HEK293 (cell line): ENCODE data around the gene CMTM4.
A peak's percentile ranks its signal among the peaks of the same experiment; 100 is the strongest.

ENCODE experiments used
- BCL11B ChIP-seq: fragments of 450-650 bp; formaldehyde crosslinking; IDR thresholded peaks from 2 replicates; pipeline ENCODE4 v1.5.1; 2016; ENCODE audit warnings: low read depth, missing biosample characterization, missing genetic modification characterization
- EGR2 ChIP-seq: fragments of 450-650 bp; formaldehyde crosslinking; IDR thresholded peaks from 2 replicates; pipeline ENCODE4 v1.5.1; 2016; ENCODE audit warnings: low read depth, missing biosample characterization, missing genetic modification characterization
- GLI4 ChIP-seq: fragments of 450-650 bp; formaldehyde crosslinking; IDR thresholded peaks from 2 replicates; pipeline ENCODE4 v1.5.1; 2016; ENCODE audit warnings: missing biosample characterization, missing genetic modification characterization
- IKZF3 ChIP-seq: fragments of 450-650 bp; IDR thresholded peaks from 2 replicates; pipeline ENCODE4 v1.5.0; 2018; ENCODE audit warnings: missing biosample characterization, mild to moderate bottlenecking, missing genetic modification characterization, moderate library complexity
- RBAK ChIP-seq: fragments of 450-650 bp; formaldehyde crosslinking; IDR thresholded peaks from 2 replicates; pipeline ENCODE4 v1.5.1; 2016; ENCODE audit warnings: missing biosample characterization, missing genetic modification characterization
- SP2 ChIP-seq: fragments of 450-650 bp; formaldehyde crosslinking; IDR thresholded peaks from 2 replicates; pipeline ENCODE4 v1.5.1; 2016; ENCODE audit warnings: missing biosample characterization, missing genetic modification characterization
- TRIM28 ChIP-seq: IDR thresholded peaks from 2 replicates; pipeline ENCODE4 v1.6.1; 2011; ENCODE audit warnings: low read length, control low read depth, borderline replicate concordance
- ZBTB21 ChIP-seq: fragments of 450-650 bp; formaldehyde crosslinking; IDR thresholded peaks from 2 replicates; pipeline ENCODE4 v1.5.1; 2017; ENCODE audit warnings: missing biosample characterization, missing genetic modification characterization
- ZBTB7A ChIP-seq: fragments of 450-650 bp; formaldehyde crosslinking; IDR thresholded peaks from 2 replicates; pipeline ENCODE4 v1.5.1; 2016; ENCODE audit warnings: low read depth, missing biosample characterization, missing genetic modification characterization
- ZFP41 ChIP-seq: fragments of 450-650 bp; formaldehyde crosslinking; IDR thresholded peaks from 2 replicates; pipeline ENCODE4 v1.5.1; 2016; ENCODE audit warnings: missing biosample characterization, missing genetic modification characterization, borderline replicate concordance
- ZNF169 ChIP-seq: fragments of 450-650 bp; formaldehyde crosslinking; IDR thresholded peaks from 2 replicates; pipeline ENCODE4 v1.5.1; 2016; ENCODE audit warnings: missing biosample characterization, missing genetic modification characterization
- ZNF19 ChIP-seq: fragments of 450-650 bp; formaldehyde crosslinking; IDR thresholded peaks from 2 replicates; pipeline ENCODE4; 2016; ENCODE audit warnings: missing biosample characterization, missing genetic modification characterization, low read depth
- ZNF274 ChIP-seq, 2 experiments: fragments of 200-500 bp in 1 of 2; fragments of 450-650 bp in 1 of 2; sonication (Bioruptor generic) in 1 of 2; formaldehyde crosslinking in 1 of 2; IDR thresholded peaks; 2 replicates each; pipeline versions ENCODE4 v1.5.1 to v1.6.1; 2014 to 2016; ENCODE audit warnings: borderline replicate concordance in 1 of 2, inconsistent platforms in 1 of 2, low read length in 1 of 2, missing biosample characterization in 1 of 2, missing genetic modification characterization in 1 of 2
- ZNF366 ChIP-seq: fragments of 450-650 bp; formaldehyde crosslinking; conservative IDR thresholded peaks from 2 replicates; pipeline ENCODE4 v1.5.1; 2016; ENCODE audit warnings: missing biosample characterization, missing genetic modification characterization
- ZNF426 ChIP-seq: fragments of 450-650 bp; formaldehyde crosslinking; IDR thresholded peaks from 2 replicates; pipeline ENCODE4 v1.5.1; 2017; ENCODE audit warnings: missing biosample characterization, missing genetic modification characterization, mild to moderate bottlenecking, inconsistent platforms, moderate library complexity
- ZNF433 ChIP-seq: fragments of 450-650 bp; formaldehyde crosslinking; IDR thresholded peaks from 2 replicates; pipeline ENCODE4 v1.5.1; 2016; ENCODE audit warnings: missing biosample characterization, missing genetic modification characterization, low read depth
- ZNF596 ChIP-seq: fragments of 450-650 bp; IDR thresholded peaks from 2 replicates; pipeline ENCODE4 v1.5.0; 2018; ENCODE audit warnings: missing biosample characterization, mild to moderate bottlenecking, missing genetic modification characterization, moderate library complexity
- ZNF600 ChIP-seq: fragments of 450-650 bp; formaldehyde crosslinking; IDR thresholded peaks from 2 replicates; pipeline ENCODE4 v1.5.1; 2016; ENCODE audit warnings: missing biosample characterization, missing genetic modification characterization
- ZNF626 ChIP-seq: fragments of 450-650 bp; sonication (Bioruptor Pico); formaldehyde crosslinking; IDR thresholded peaks from 2 replicates; pipeline ENCODE4 v1.5.1; 2018; ENCODE audit warnings: missing biosample characterization, missing genetic modification characterization, inconsistent platforms
- ZNF658 ChIP-seq: fragments of 450-650 bp; formaldehyde crosslinking; IDR thresholded peaks from 2 replicates; pipeline ENCODE4; 2016; ENCODE audit warnings: missing biosample characterization, missing genetic modification characterization
- ZNF660 ChIP-seq: fragments of 450-650 bp; IDR thresholded peaks from 2 replicates; pipeline ENCODE4 v1.5.1; 2018; ENCODE audit warnings: missing biosample characterization, mild to moderate bottlenecking, missing genetic modification characterization
- ZNF837 ChIP-seq: fragments of 450-650 bp; formaldehyde crosslinking; IDR thresholded peaks from 2 replicates; pipeline ENCODE4 v1.5.1; 2016; ENCODE audit warnings: missing biosample characterization, missing genetic modification characterization
- TF ChIP-seq, protein P1 (sequence below): fragments of 450-650 bp; formaldehyde crosslinking; IDR thresholded peaks from 2 replicates; pipeline ENCODE4 v1.5.1; 2016; ENCODE audit warnings: missing biosample characterization, missing genetic modification characterization
- TF ChIP-seq, protein P2 (sequence below): fragments of 450-650 bp; formaldehyde crosslinking; IDR thresholded peaks from 2 replicates; pipeline ENCODE4 v1.5.1; 2016; ENCODE audit warnings: missing biosample characterization, missing genetic modification characterization, low read depth
- TF ChIP-seq, protein P3 (sequence below): fragments of 450-650 bp; formaldehyde crosslinking; IDR thresholded peaks from 2 replicates; pipeline ENCODE4 v1.5.1; 2016; ENCODE audit warnings: missing biosample characterization, missing genetic modification characterization
- TF ChIP-seq, protein P4 (sequence below): fragments of 450-650 bp; formaldehyde crosslinking; IDR thresholded peaks from 2 replicates; pipeline ENCODE4 v1.5.0; 2017; ENCODE audit warnings: missing biosample characterization, missing genetic modification characterization, borderline replicate concordance
- TF ChIP-seq, protein P5 (sequence below): fragments of 450-650 bp; formaldehyde crosslinking; IDR thresholded peaks from 2 replicates; pipeline ENCODE4 v1.5.1; 2016; ENCODE audit warnings: missing biosample characterization, missing genetic modification characterization

Gene CMTM4

DNA sequence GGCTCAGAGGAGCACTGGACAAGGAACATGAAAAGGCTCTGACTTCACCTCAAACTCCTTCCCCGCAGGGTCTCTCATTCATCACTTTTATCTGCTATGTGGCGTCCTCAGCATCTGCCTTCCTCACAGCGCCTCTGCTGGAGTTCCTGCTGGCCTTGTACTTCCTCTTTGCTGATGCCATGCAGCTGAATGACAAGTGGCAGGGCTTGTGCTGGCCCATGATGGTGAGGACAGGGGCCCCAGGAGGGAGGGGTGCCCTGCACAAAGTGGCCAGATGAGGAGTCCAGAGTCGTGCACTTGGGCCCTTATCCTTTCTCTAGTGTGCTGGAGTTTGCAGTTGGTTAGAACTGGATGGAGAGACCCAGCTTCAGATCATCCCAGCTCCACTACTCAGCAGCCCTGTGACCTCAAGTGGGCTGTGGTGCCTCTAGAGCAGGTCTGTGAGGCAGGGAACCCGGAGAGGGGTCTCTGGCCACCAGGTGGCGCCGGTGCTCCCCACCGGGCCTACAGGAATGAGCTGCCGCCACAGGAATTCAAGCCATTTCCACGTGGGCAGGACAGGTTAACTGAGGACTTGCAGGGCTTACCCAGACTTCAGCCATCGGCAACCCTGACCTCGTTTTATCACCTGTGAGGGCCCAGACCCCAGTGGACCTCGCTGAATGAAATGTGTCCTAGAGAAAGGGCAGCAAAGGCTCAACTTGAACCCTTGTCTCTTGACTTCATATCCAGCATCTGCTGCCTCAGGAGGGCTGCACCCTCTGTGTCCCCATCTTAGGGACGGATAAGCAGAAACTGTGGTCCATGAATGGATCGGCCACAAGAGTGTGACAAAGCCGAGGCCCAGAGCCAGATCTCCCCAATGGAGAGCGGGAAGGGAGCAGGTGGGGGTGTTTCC, 88.1 kb downstream of the CMTM4 start (continued):
- no peak for TF ChIP-seq ZNF596 (tag by site-specific recombination)
- TF ChIP-seq ZBTB21 (tag by site-specific recombination): no peak
- TF ChIP-seq BCL11B: no peak
- TF ChIP-seq, protein P1, sequence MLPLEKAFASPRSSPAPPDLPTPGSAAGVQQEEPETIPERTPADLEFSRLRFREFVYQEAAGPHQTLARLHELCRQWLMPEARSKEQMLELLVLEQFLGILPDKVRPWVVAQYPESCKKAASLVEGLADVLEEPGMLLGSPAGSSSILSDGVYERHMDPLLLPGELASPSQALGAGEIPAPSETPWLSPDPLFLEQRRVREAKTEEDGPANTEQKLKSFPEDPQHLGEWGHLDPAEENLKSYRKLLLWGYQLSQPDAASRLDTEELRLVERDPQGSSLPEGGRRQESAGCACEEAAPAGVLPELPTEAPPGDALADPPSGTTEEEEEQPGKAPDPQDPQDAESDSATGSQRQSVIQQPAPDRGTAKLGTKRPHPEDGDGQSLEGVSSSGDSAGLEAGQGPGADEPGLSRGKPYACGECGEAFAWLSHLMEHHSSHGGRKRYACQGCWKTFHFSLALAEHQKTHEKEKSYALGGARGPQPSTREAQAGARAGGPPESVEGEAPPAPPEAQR: no peak
- TF ChIP-seq, protein P2, sequence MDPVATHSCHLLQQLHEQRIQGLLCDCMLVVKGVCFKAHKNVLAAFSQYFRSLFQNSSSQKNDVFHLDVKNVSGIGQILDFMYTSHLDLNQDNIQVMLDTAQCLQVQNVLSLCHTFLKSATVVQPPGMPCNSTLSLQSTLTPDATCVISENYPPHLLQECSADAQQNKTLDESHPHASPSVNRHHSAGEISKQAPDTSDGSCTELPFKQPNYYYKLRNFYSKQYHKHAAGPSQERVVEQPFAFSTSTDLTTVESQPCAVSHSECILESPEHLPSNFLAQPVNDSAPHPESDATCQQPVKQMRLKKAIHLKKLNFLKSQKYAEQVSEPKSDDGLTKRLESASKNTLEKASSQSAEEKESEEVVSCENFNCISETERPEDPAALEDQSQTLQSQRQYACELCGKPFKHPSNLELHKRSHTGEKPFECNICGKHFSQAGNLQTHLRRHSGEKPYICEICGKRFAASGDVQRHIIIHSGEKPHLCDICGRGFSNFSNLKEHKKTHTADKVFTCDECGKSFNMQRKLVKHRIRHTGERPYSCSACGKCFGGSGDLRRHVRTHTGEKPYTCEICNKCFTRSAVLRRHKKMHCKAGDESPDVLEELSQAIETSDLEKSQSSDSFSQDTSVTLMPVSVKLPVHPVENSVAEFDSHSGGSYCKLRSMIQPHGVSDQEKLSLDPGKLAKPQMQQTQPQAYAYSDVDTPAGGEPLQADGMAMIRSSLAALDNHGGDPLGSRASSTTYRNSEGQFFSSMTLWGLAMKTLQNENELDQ (tag by site-specific recombination): no peak
- no peak for TF ChIP-seq ZNF19 (tag by site-specific recombination)
- no peak for TF ChIP-seq ZNF626 (tag by site-specific recombination)
- TF ChIP-seq ZNF169 (tag by site-specific recombination): no peak
- no peak for TF ChIP-seq ZNF658 (tag by site-specific recombination)
- TF ChIP-seq ZNF433 (tag by site-specific recombination): no peak
- TF ChIP-seq, protein P3, sequence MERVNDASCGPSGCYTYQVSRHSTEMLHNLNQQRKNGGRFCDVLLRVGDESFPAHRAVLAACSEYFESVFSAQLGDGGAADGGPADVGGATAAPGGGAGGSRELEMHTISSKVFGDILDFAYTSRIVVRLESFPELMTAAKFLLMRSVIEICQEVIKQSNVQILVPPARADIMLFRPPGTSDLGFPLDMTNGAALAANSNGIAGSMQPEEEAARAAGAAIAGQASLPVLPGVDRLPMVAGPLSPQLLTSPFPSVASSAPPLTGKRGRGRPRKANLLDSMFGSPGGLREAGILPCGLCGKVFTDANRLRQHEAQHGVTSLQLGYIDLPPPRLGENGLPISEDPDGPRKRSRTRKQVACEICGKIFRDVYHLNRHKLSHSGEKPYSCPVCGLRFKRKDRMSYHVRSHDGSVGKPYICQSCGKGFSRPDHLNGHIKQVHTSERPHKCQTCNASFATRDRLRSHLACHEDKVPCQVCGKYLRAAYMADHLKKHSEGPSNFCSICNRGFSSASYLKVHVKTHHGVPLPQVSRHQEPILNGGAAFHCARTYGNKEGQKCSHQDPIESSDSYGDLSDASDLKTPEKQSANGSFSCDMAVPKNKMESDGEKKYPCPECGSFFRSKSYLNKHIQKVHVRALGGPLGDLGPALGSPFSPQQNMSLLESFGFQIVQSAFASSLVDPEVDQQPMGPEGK (tag by site-specific recombination): no peak; the same call in 1 of the 2 replicates
- TF ChIP-seq ZBTB7A (tag by site-specific recombination): no peak
- 0 out of 2 replicates have a peak, but pooled peaks have one; percentile 42 for TF ChIP-seq IKZF3
- no peak for TF ChIP-seq ZNF837 (tag by site-specific recombination)
- peak; percentile 90 for TF ChIP-seq ZNF600
- no peak for TF ChIP-seq ZFP41 (tag by site-specific recombination)
- no peak for TF ChIP-seq SP2 (tag by site-specific recombination)
- TF ChIP-seq EGR2: peak; percentile 42; the same call in 1 of the 2 replicates
- TF ChIP-seq, protein P4, sequence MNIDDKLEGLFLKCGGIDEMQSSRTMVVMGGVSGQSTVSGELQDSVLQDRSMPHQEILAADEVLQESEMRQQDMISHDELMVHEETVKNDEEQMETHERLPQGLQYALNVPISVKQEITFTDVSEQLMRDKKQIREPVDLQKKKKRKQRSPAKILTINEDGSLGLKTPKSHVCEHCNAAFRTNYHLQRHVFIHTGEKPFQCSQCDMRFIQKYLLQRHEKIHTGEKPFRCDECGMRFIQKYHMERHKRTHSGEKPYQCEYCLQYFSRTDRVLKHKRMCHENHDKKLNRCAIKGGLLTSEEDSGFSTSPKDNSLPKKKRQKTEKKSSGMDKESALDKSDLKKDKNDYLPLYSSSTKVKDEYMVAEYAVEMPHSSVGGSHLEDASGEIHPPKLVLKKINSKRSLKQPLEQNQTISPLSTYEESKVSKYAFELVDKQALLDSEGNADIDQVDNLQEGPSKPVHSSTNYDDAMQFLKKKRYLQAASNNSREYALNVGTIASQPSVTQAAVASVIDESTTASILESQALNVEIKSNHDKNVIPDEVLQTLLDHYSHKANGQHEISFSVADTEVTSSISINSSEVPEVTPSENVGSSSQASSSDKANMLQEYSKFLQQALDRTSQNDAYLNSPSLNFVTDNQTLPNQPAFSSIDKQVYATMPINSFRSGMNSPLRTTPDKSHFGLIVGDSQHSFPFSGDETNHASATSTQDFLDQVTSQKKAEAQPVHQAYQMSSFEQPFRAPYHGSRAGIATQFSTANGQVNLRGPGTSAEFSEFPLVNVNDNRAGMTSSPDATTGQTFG (tag by site-specific recombination): no peak
- no peak for TF ChIP-seq ZNF274 (IDR thresholded peaks at IDR 0.05; ENCODE audit: low read length)
- TF ChIP-seq ZNF274 (tag by site-specific recombination; IDR thresholded peaks at IDR 0.05; ENCODE audit: borderline replicate concordance): no peak
- TF ChIP-seq, protein P5, sequence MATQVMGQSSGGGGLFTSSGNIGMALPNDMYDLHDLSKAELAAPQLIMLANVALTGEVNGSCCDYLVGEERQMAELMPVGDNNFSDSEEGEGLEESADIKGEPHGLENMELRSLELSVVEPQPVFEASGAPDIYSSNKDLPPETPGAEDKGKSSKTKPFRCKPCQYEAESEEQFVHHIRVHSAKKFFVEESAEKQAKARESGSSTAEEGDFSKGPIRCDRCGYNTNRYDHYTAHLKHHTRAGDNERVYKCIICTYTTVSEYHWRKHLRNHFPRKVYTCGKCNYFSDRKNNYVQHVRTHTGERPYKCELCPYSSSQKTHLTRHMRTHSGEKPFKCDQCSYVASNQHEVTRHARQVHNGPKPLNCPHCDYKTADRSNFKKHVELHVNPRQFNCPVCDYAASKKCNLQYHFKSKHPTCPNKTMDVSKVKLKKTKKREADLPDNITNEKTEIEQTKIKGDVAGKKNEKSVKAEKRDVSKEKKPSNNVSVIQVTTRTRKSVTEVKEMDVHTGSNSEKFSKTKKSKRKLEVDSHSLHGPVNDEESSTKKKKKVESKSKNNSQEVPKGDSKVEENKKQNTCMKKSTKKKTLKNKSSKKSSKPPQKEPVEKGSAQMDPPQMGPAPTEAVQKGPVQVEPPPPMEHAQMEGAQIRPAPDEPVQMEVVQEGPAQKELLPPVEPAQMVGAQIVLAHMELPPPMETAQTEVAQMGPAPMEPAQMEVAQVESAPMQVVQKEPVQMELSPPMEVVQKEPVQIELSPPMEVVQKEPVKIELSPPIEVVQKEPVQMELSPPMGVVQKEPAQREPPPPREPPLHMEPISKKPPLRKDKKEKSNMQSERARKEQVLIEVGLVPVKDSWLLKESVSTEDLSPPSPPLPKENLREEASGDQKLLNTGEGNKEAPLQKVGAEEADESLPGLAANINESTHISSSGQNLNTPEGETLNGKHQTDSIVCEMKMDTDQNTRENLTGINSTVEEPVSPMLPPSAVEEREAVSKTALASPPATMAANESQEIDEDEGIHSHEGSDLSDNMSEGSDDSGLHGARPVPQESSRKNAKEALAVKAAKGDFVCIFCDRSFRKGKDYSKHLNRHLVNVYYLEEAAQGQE (tag by site-specific recombination): no peak
- no peak for TF ChIP-seq GLI4
- 0 out of 2 replicates have a peak, but pooled peaks have one; percentile 29 for TF ChIP-seq ZNF366 (tag by site-specific recombination)
- no peak for TF ChIP-seq TRIM28
- TF ChIP-seq ZNF426 (tag by site-specific recombination): no peak
- peak; percentile 87; the same call in 1 of the 2 replicates for TF ChIP-seq ZNF660
- no peak for TF ChIP-seq RBAK (tag by site-specific recombination)
